ENCODE measurements around the gene RPL7A.
"Not testable (repeated sequence)": the region's sequence is repeated elsewhere in the genome, so short reads cannot be mapped to it uniquely, and the experiment has no call there.

Gene RPL7A

GRCh38 chr9:133389562-133389961 is 41.5 kb downstream of the RPL7A start:
- DNase-seq (no peak), ATAC-seq (no peak)

GRCh38 chr9:133390713-133391112 is 42.7 kb downstream of the RPL7A start:
- no peak for ATAC-seq
- DNase-seq: no peak

GRCh38 chr9:133391449-133391848 is 43.4 kb downstream of the RPL7A start:
- ATAC-seq, DNase-seq: not testable (repeated sequence)

- not testable (repeated sequence) for ATAC-seq, DNase-seq
These were observed 44.3 kb downstream of the RPL7A start for GRCh38 chr9:133392308-133392707.

GRCh38 chr9:133393399-133393798 is 45.4 kb downstream of the RPL7A start:
- no peak for ATAC-seq
- no peak for DNase-seq

GRCh38 chr9:133394687-133395271 is 46.8 kb downstream of the RPL7A start:
- no peak for DNase-seq
- ATAC-seq: no peak

- no peak for ATAC-seq
These were observed 48.9 kb downstream of the RPL7A start for GRCh38 chr9:133396952-133397351.

GRCh38 chr9:133397370-133397769 is 49.4 kb downstream of the RPL7A start:
- ATAC-seq: no peak
- no peak for DNase-seq

More at GRCh38 chr9:133396952-133397351, 48.9 kb downstream of the RPL7A start:
- no peak for DNase-seq

GRCh38 chr9:133397895-133398294 is 49.9 kb downstream of the RPL7A start:
- DNase-seq (no peak), ATAC-seq (no peak)

GRCh38 chr9:133400292-133400691 is 52.3 kb downstream of the RPL7A start:
- DNase-seq (no peak), ATAC-seq (no peak)

All from stimulated activated naive CD8-positive, alpha-beta T cell treated with anti-CD3 and anti-CD28 coated beads, Interleukin-15, Interleukin-2, amounts not matched to agents 100 U/mL and 50 U/mL, for 24 hours (primary cell).